NCI-H128 (cell line): ENCODE results near the gene DBP.

Experiments
- DNase-seq: peaks from one replicate; lab custom pipeline; 2025; ENCODE audit not compliant: unreplicated experiment; lab: John Stamatoyannopoulos, UW

Gene DBP

DNA sequence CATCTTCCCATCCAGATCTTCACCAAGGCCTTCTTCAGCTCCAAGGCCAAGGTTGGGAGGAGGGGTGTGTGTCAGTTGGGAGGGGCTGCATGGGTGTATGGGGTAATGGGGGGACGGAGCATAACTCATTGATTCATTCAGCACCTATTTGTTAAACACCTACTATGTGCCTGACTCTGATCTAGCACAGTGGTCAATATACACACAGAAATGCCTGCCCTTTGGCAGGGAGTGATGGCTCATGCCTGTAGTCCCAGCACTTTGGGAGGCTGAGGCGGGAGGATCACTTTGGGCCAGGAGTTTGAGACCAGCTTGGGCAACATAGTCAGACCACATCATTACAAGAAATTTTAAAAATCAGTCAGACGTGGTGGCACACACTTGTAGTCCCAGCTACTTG lies 49.8 kb downstream of the DBP start:
- no peak for DNase-seq

DNA sequence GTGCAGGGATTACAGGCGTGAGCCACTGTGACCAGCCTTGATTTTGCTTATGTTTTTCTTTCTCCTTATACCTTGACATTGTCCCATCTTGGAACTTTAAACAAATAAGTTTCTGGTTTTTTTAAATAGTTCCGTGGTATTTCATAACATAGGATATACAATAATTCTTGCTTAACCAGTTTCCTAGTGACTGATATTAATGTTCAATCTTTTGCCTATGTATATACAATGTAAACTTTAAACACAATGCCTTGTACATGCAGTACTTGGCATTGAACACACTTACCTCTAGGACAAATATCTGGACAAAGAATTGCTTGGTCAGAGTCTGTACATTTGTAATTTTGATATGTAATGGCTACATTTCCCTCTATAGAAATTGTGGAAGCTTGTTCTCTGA lies 55.0 kb downstream of the DBP start:
- no peak for DNase-seq
